Measurements from ENCODE around the gene TULP3.
"Not testable (repeated sequence)": the region's sequence is repeated elsewhere in the genome, so short reads cannot be mapped to it uniquely, and the experiment has no call there.

The TULP3 gene

GRCh38 chr12:2890388-2891239 is at the start of gene TULP3:
Gene TULP3, plus strand, starts transcription at chr12:2890891. Its CDS starts 57 bp downstream, at chr12:2890948.
- DNase-seq, result peak; percentile 98 to 99

GRCh38 chr12:2841056-2841650 is 49.5 kb upstream of the TULP3 start:
- DNase-seq, result no peak

- no peak for DNase-seq
Measured at GRCh38 chr12:2842948-2843347, 47.7 kb upstream of the TULP3 start.

- no peak for DNase-seq
Measured at GRCh38 chr12:2844786-2845185, 45.9 kb upstream of the TULP3 start.

- no peak for DNase-seq
Measured at GRCh38 chr12:2845280-2845679, 45.4 kb upstream of the TULP3 start.

- no peak for DNase-seq
Measured at GRCh38 chr12:2851931-2852330, 38.8 kb upstream of the TULP3 start.

- DNase-seq, result peak; percentile 37 to 46
Measured at GRCh38 chr12:2853626-2854025, 37.1 kb upstream of the TULP3 start.

GRCh38 chr12:2854669-2855453 is 35.8 kb upstream of the TULP3 start:
- DNase-seq, result no peak

GRCh38 chr12:2855546-2855945 is 35.1 kb upstream of the TULP3 start:
- no peak for DNase-seq

- no peak for DNase-seq
Measured at GRCh38 chr12:2856051-2856450, 34.6 kb upstream of the TULP3 start.

GRCh38 chr12:2857021-2857431 is 33.7 kb upstream of the TULP3 start, which contains the start of gene TEX52:
Gene TEX52, minus strand, starts transcription at chr12:2857039. Its CDS starts 13 bp downstream, at chr12:2857026.
- no peak for DNase-seq

GRCh38 chr12:2857576-2857975 is 33.1 kb upstream of the TULP3 start:
- DNase-seq, result no peak

- no peak for DNase-seq
Measured at GRCh38 chr12:2858334-2858733, 32.4 kb upstream of the TULP3 start.

- DNase-seq, result no peak
Measured at GRCh38 chr12:2858944-2859421, 31.7 kb upstream of the TULP3 start.

GRCh38 chr12:2860170-2860569 is 30.5 kb upstream of the TULP3 start:
- no peak for DNase-seq

GRCh38 chr12:2862876-2863275 is 27.8 kb upstream of the TULP3 start:
- DNase-seq, result no peak

- DNase-seq, result not testable (repeated sequence)
Measured at GRCh38 chr12:2863402-2863801, 27.3 kb upstream of the TULP3 start.

GRCh38 chr12:2864198-2864597 is 26.5 kb upstream of the TULP3 start:
- no peak for DNase-seq

- DNase-seq, result not testable (repeated sequence)
Measured at GRCh38 chr12:2868986-2869632, 21.6 kb upstream of the TULP3 start.

GRCh38 chr12:2876431-2877046 is 14.2 kb upstream of the TULP3 start:
- no peak for DNase-seq

GRCh38 chr12:2877047-2877952 is 13.4 kb upstream of the TULP3 start, which contains the start of the genes FOXM1 and RHNO1:
Gene FOXM1, minus strand, starts transcription at chr12:2877174. Its CDS starts 2,696 bp downstream, at chr12:2874478.
Gene RHNO1, plus strand, starts transcription at chr12:2877223. Its CDS starts 8,144 bp downstream, at chr12:2885367.
- peak; percentile 75 to 91 for DNase-seq
